NCI-H1092 (cell line): Measurements from ENCODE around the gene ZNF774.
"Not testable (repeated sequence)": the region's sequence is repeated elsewhere in the genome, so short reads cannot be mapped to it uniquely, and the experiment has no call there.

ENCODE experiments used
- DNase-seq: peaks from one replicate; lab custom pipeline; 2025; lab: John Stamatoyannopoulos, UW

ZNF774 gene

DNA sequence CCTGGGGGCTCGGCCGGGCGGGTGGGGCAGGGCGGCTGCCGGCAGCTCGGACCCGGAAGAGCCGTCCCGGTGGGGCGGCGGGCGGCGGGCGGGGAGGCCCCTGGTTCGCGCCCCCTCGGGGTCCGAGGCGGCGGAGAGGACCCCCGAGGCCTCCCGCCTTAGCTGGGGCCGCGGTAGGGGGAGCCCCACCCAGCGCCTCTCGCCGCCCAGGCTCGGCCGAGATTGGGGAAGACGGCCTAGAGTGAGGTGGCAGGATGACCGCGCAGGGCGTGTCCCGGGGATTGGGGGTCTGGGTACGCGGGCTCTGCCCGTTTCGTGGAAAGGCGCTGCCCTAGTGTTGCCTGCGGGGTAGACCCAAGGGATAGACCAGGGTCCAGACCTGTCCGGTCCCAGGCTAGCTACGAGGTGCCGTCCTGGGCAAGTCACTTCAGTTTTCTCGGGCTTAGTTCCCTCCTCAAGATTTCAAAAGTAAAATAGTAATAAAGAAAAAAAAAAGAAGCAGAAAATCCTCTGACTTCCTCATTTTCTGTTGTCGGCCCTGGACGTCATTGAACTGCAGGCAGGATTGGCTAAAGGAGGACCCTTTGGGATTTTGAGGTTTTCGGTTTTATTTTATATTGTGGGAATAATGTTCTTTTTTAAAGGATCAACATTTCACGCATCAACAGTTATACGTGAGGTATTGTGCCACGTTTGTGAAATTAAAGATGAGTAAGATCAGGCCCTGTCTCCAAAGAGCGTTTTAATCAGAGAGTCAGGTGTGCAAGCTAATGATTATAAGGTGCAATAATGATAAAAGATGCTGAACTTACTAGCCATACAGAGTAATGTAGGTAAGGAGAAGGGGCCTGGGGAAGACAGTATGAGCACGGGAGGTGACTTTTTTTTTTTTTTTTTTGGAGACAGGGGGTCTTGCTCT, 36.6 kb downstream of the ZNF774 start:
- DNase-seq, result no peak

DNA sequence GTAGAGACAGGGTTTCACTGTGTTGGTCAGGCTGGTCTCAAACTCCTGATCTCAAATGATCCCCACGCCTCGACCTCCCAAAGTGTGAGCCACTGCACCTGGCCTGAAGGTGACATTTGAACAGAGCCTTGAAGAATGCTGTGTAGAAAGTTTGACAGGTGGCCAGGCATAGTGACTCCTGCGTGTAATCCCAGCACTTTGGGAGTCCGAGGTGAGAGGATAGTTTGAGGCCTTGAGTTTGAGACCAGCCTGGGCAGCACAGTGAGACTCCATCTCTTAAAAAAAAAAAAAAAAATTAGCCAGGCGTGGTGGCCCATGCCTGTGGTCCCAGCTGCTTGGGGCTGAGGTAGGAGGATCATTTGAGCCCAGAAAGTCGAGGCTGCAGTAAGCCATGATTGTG, 37.4 kb downstream of the ZNF774 start:
- no peak for DNase-seq

- no peak for DNase-seq
These were observed 41.0 kb downstream of the ZNF774 start for GRCh38 chr15:90393040-90393439.

GRCh38 chr15:90394074-90394473, 42.0 kb downstream of the ZNF774 start:
- no peak for DNase-seq

GRCh38 chr15:90394748-90395442, 42.8 kb downstream of the ZNF774 start:
- DNase-seq, result no peak

DNA sequence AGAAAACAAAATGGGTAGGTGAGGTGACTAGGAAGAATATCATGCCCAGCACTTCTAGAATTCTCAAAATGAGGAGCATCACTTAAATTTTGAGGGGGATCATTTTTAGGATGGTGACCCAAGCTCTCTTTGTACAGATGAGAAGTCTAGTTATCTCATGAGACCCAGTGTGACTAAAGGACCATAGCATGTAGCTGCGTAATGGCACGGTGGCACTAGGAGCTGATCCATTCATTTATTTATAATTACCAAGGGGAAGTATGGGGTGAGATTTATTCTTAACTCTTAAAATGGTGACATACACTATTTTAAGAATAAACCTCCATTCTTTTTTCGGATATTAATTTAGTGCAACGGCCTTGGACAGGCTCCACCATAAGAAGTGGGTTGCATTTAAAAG, 44.2 kb downstream of the ZNF774 start:
- DNase-seq, result no peak

DNA sequence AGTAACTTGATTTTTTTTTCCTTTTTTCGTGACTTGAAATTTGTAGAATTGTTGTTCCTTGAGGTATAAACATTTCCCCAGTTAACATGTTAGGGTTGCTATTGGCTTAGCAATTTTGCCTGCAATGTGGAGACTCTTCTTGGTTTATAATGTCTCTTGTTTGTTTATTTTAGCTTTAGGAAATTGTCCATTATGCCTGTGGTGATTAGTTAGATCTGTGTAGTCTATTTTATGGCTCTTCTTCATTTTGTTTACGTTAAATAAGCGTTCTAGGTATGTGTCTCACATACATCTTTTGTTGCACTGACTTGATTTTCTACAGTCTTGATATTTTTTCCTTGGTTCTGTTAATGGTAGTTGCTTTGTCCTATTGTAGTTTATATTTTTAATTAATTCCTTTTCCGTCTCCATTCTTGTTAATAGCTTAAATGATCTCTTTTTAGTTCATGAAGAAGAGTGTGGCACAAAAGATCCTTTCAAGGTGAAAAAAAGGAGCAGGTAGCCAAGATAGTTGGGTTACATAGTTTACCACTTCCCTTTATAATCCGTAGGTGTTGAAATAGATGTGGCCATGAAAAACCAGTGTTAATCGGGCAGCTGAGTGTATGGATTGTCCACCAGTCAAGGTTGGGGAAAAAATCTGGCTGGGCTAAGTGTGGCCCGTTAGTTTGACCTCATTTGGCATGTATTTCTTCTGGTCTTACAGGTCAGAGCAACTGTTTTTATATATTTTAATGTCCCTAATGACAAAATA, 48.1 kb downstream of the ZNF774 start:
- DNase-seq, result no peak

DNA sequence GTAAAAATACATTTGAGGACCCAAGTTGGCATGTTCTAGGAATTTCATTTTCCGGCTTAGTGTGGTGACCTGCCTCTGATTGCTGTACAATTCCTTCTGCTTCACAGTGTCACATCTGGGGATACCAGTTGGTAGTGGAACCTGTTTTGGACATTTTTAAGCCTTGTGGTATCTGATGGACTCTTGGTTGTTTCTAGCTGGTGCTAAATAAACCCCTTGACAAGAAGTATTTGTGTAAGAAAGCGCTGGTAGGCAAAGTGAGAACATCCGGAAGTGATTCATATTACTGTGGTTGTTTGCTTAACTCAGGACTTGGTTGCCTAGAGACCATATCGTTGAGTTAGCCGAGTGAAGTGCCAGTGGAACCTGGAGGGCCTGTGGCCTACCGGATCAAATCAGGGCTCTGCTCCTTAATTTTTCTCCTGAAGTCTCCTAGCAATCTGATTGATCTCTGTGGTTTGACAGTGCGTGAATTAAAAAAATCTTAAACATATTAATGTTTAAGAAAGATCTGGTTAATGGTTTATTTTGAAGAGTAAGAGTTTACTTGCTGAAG, 48.8 kb downstream of the ZNF774 start:
- DNase-seq, result peak; percentile 45

GRCh38 chr15:90401495-90401894, 49.4 kb downstream of the ZNF774 start:
- no peak for DNase-seq

DNA sequence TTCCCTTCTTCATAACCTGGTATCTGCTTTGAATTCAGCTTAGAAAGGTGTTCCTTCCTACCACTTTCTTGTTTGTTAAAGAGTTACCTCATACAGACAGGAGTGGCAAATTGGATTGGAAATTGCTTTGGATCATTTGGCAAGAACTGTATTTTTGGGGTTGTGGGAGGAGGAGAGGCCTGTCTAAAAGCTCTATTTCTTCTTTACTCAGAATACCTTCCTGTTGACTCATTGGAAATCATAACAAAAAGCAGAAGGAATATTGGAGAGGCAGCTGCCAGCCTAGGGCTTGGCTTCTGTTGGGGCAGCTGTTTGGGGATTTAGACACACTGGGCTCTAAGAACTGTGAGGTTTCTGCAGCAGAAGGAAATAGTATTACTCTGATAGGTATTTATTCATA, 50.1 kb downstream of the ZNF774 start:
- DNase-seq, result peak; percentile 4

DNA sequence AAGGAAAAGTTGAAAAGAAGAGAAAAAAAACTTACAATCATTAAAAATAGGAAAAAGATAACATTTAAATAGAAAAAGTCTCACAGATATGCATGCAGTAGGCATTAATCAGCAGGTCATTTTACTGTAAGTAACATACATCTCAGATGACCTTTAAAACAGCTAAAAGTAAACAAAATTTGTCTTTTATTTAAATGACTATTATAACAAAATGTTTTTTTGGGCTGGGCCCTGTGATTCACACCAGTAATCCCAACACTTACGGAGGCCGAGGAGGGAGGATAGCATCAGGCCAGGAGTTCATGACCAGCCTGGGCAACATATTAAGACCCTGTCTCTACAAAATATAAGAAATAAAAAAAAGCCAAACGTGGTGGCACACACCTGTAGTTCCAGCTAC, 50.7 kb downstream of the ZNF774 start:
- no peak for DNase-seq

DNA sequence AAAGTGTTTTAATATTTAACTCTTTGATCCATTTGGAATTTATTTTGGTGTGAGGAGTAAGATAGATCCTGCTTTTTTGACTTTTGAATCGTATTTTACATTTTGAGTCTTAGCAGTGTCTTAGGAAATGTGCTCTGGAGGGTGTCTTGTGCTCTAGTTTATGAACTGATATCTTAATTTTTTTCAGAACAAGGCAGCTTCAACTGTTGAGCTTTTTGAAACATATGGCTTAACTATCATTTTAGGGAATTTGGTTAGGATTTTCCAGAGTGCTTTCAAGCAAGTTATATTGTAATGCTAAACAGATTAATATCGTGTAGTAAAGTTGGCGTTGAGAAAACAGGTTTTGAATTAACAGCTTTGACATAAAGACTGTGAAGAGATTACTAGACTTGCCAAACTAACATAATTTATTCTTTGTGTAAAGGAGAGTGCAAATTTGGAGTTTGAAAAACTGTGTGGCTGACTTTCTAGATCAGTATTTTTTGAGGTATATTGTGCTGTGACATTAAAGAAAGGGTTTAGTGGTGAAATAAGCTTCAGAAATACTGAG, 53.0 kb downstream of the ZNF774 start:
- no peak for DNase-seq

- DNase-seq, result no peak
These were observed 55.3 kb downstream of the ZNF774 start for GRCh38 chr15:90407336-90407735.

GRCh38 chr15:90407871-90408317, 55.8 kb downstream of the ZNF774 start:
- no peak for DNase-seq

DNA sequence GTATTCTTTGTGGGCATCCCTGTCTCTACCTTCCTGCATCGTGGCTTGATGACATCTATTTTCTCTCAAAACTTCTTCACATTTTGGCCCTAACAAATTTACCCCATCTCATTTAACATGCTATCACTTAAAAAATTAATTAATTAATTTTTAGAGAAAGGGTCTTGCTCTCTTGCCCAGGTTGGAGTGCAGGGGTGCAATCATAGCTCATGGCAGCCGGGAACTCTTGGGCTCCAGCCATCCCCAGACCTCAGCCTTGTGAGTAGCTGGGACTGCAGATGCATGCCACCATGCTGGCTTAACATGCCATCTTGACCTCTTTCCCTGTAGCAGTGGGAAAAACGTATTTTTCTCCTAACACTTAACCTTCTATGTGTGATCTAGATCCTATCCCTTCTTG, 56.6 kb downstream of the ZNF774 start:
- no peak for DNase-seq

- DNase-seq, result not testable (repeated sequence)
These were observed 57.5 kb downstream of the ZNF774 start for GRCh38 chr15:90409587-90409986.

GRCh38 chr15:90410316-90410715, 58.2 kb downstream of the ZNF774 start:
- not testable (repeated sequence) for DNase-seq

DNA sequence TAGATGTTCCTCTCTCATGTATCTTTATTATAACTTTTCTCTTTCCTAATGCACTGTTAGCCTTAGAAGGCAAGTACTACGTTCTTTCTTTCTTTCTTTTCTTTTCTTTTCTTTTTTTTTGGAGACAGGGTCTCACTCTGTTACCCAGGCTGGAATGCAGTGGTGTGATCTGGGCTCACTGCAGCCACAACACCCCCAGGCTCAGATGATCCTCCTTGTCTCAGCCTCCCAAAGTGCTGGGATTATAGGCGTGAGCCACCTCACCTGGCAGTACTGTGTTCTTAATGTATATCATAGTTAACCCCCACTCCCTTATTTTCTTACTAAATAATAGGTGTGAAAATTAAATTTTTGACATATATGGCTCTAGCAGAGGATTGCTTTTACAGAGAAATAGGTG, 59.1 kb downstream of the ZNF774 start:
- no peak for DNase-seq
